Head of caudate nucleus (tissue), 42 donors: ENCODE measurements around the gene KCNH8.

Source experiments
- DNase-seq, 42 donors: peaks; one replicate each; pipeline versions ENCODE4 v3.0.0 to v3.0.0-alpha.2; 2020 to 2021; ENCODE audit warnings: mixed read lengths in 7 of 42
- intact Hi-C: fragments of 100-400 bp; cut with DNase I; formaldehyde crosslinking; loops from one replicate; pipeline ENCODE4 v1.15.0; 2022

The KCNH8 gene

GRCh38 chr3:19539518-19540392, 391.4 kb downstream of the KCNH8 start:
- DNase-seq: no peak
- intact Hi-C loops: no loop called here

GRCh38 chr3:19540464-19540863, 392.2 kb downstream of the KCNH8 start:
- DNase-seq: no peak
- intact Hi-C loops: no loop called here

GRCh38 chr3:19541284-19541683, 393.0 kb downstream of the KCNH8 start:
- intact Hi-C loops: no loop called here
- no peak for DNase-seq

- peak in 17 of 42 donors; percentile 4 to 59 (median 14) for DNase-seq
- intact Hi-C loops: no loop called here
Observed at GRCh38 chr3:19543212-19543841, 395.0 kb downstream of the KCNH8 start.

- intact Hi-C loops: no loop called here
- DNase-seq: no peak
Observed at GRCh38 chr3:19547665-19548464, 399.6 kb downstream of the KCNH8 start.

- intact Hi-C loops: no loop called here
- DNase-seq: no peak
Observed at GRCh38 chr3:19559724-19560442, 411.6 kb downstream of the KCNH8 start.

GRCh38 chr3:19573644-19574043, 425.3 kb downstream of the KCNH8 start:
- DNase-seq: no peak
- intact Hi-C loops: no loop called here

GRCh38 chr3:19574268-19574667, 426.0 kb downstream of the KCNH8 start:
- intact Hi-C loops: no loop called here
- DNase-seq: no peak

GRCh38 chr3:19576343-19576742, 428.0 kb downstream of the KCNH8 start:
- no peak for DNase-seq
- intact Hi-C loops: no loop called here
